Measurements from ENCODE around the gene STAC. TPM values are rescaled to one million over a fixed set of nuclear protein-coding genes. Genes with fewer than 3 reads are reported as not detected.

The STAC gene
- total and polyA plus RNA-seq, 10 of the 15 experiments (the other 5 are each of a cell fraction or from before 2014, with no cell fraction given): 0.07 TPM; not detected in 9

DNA sequence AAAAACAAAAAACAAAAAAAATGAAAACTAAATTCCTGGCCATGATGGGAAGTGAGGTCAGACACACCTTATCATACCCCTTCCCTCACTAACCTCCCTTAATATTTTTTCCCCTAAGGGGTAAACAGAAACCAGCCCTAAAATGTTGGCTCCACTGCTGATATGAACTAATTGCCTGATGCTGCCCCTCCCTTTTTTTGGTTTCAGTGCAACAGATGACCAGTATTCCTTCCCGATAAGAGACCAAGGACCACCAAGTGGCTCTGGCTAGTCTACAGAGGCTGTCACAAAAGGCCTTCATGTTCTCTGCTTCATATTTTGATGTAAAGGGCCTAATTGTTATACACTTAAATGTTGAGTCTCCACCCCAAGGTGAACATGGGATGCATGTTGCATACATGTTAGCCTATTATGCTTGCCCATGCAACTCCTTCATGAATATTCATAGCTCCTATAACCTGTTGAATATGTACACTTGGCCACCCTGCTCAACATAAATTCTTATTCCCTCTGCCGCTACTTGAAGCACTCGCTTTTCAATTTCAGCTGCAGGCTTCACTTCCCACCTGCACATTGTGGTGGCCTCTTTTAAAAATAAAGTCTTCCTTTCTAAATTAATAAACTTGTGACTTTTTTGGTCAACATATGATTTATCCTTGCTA, 12.3 kb upstream of the STAC start (continued):
- TF ChIP-seq, protein P1, sequence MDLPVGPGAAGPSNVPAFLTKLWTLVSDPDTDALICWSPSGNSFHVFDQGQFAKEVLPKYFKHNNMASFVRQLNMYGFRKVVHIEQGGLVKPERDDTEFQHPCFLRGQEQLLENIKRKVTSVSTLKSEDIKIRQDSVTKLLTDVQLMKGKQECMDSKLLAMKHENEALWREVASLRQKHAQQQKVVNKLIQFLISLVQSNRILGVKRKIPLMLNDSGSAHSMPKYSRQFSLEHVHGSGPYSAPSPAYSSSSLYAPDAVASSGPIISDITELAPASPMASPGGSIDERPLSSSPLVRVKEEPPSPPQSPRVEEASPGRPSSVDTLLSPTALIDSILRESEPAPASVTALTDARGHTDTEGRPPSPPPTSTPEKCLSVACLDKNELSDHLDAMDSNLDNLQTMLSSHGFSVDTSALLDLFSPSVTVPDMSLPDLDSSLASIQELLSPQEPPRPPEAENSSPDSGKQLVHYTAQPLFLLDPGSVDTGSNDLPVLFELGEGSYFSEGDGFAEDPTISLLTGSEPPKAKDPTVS (IDR thresholded peaks at IDR 0.05; ENCODE audit: low read depth, low read length): no peak
- TF ChIP-seq, protein P2, sequence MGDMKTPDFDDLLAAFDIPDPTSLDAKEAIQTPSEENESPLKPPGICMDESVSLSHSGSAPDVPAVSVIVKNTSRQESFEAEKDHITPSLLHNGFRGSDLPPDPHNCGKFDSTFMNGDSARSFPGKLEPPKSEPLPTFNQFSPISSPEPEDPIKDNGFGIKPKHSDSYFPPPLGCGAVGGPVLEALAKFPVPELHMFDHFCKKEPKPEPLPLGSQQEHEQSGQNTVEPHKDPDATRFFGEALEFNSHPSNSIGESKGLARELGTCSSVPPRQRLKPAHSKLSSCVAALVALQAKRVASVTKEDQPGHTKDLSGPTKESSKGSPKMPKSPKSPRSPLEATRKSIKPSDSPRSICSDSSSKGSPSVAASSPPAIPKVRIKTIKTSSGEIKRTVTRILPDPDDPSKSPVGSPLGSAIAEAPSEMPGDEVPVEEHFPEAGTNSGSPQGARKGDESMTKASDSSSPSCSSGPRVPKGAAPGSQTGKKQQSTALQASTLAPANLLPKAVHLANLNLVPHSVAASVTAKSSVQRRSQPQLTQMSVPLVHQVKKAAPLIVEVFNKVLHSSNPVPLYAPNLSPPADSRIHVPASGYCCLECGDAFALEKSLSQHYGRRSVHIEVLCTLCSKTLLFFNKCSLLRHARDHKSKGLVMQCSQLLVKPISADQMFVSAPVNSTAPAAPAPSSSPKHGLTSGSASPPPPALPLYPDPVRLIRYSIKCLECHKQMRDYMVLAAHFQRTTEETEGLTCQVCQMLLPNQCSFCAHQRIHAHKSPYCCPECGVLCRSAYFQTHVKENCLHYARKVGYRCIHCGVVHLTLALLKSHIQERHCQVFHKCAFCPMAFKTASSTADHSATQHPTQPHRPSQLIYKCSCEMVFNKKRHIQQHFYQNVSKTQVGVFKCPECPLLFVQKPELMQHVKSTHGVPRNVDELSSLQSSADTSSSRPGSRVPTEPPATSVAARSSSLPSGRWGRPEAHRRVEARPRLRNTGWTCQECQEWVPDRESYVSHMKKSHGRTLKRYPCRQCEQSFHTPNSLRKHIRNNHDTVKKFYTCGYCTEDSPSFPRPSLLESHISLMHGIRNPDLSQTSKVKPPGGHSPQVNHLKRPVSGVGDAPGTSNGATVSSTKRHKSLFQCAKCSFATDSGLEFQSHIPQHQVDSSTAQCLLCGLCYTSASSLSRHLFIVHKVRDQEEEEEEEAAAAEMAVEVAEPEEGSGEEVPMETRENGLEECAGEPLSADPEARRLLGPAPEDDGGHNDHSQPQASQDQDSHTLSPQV (IDR thresholded peaks at IDR 0.05): no peak

DNA sequence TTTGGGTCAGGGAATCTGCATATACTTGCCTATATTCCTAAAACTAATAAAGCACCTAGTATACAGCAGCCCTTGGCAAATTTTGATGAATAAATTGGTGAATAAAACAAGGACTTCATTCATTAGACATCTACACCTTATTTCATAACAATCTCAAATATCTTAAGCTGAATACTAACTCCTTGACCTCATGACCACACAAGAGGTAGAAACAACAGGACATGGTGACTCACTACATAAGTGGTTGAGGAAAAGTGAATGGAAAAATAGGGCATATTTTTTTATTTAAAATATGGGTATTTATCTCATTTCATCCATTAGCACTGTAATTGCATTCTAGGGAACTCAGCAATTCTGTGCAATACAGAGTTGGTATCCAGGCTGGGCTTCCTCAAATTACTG, 7.8 kb upstream of the STAC start:
- ChIA-PET POLR2A (no interaction called here), SMC1A (ENCODE audit: uncharacterized antibody, unreplicated experiment) (no interaction called here), CTCF (no interaction called here), RAD21 (ENCODE audit: unreplicated experiment) (no interaction called here)
- no peaks in the 10 kb centered on the region for H3K36me3 ChIP-seq (ENCODE audit: control insufficient read depth in 2 of 2, insufficient read depth in 2 of 2, low read length in 1 of 2)
- no peaks in the 10 kb centered on the region for H3K79me2 ChIP-seq (ENCODE audit: control insufficient read depth, insufficient read depth, low read length)
- H3K4me1 ChIP-seq (ENCODE audit: control insufficient read depth, insufficient read depth, low read length): no peaks in the 10 kb centered on the region
- H3K9ac ChIP-seq (ENCODE audit: control insufficient read depth, insufficient read depth, low read length): no peak overlapping the region
- in situ Hi-C loops (cut with MboI): no loop called here
- BruUV-seq (replicated peaks): no TSS peak
- intact Hi-C loops (cut with micrococcal nuclease; ENCODE audit: unreplicated experiment): no loop called here
- no peak for ATAC-seq
- no peak for DNase-seq (ENCODE audit: low read depth, low spot score)
- H3K27ac ChIP-seq (ENCODE audit: control insufficient read depth, insufficient read depth): no peak overlapping the region
- H2AFZ ChIP-seq (ENCODE audit: control insufficient read depth, low read depth, low read length): no peak overlapping the region
- H3K4me3 ChIP-seq: no peak overlapping the region
- no peaks in the 10 kb centered on the region for H4K20me1 ChIP-seq (ENCODE audit: control insufficient read depth, insufficient read depth)
- no peak for FAIRE-seq
- H3K4me2 ChIP-seq (ENCODE audit: control insufficient read depth, insufficient read depth): no peak overlapping the region
- no peaks in the 10 kb centered on the region for H3K27me3 ChIP-seq (replicated peaks in 1 of 2; ENCODE audit: control insufficient read depth in 2 of 2, insufficient read depth in 2 of 2, low read length in 1 of 2)
- H3K9me3 ChIP-seq (replicated peaks; ENCODE audit: control insufficient read depth, insufficient read depth, low read length): no peaks in the 10 kb centered on the region
- TF ChIP-seq RB1 (IDR thresholded peaks at IDR 0.05; ENCODE audit: borderline replicate concordance) (no peak), YBX1 (IDR thresholded peaks at IDR 0.05) (no peak), ZNF622 (IDR thresholded peaks at IDR 0.05) (no peak), POLR2AphosphoS2 (IDR thresholded peaks at IDR 0.05; ENCODE audit: low read depth, low read length) (no peak), STAT1 (conservative IDR thresholded peaks at IDR 0.05) (no peak), SMAD1 (IDR thresholded peaks at IDR 0.05; ENCODE audit: low read depth, partially characterized antibody) (no peak), ESRRA (IDR thresholded peaks at IDR 0.05; ENCODE audit: low read length) (no peak), NFYA (IDR thresholded peaks at IDR 0.05; ENCODE audit: borderline replicate concordance, low read depth, low read length) (no peak)
- TF ChIP-seq, protein P3, sequence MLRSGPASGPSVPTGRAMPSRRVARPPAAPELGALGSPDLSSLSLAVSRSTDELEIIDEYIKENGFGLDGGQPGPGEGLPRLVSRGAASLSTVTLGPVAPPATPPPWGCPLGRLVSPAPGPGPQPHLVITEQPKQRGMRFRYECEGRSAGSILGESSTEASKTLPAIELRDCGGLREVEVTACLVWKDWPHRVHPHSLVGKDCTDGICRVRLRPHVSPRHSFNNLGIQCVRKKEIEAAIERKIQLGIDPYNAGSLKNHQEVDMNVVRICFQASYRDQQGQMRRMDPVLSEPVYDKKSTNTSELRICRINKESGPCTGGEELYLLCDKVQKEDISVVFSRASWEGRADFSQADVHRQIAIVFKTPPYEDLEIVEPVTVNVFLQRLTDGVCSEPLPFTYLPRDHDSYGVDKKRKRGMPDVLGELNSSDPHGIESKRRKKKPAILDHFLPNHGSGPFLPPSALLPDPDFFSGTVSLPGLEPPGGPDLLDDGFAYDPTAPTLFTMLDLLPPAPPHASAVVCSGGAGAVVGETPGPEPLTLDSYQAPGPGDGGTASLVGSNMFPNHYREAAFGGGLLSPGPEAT (IDR thresholded peaks at IDR 0.05; ENCODE audit: low read depth): no peak
- TF ChIP-seq, protein P4, sequence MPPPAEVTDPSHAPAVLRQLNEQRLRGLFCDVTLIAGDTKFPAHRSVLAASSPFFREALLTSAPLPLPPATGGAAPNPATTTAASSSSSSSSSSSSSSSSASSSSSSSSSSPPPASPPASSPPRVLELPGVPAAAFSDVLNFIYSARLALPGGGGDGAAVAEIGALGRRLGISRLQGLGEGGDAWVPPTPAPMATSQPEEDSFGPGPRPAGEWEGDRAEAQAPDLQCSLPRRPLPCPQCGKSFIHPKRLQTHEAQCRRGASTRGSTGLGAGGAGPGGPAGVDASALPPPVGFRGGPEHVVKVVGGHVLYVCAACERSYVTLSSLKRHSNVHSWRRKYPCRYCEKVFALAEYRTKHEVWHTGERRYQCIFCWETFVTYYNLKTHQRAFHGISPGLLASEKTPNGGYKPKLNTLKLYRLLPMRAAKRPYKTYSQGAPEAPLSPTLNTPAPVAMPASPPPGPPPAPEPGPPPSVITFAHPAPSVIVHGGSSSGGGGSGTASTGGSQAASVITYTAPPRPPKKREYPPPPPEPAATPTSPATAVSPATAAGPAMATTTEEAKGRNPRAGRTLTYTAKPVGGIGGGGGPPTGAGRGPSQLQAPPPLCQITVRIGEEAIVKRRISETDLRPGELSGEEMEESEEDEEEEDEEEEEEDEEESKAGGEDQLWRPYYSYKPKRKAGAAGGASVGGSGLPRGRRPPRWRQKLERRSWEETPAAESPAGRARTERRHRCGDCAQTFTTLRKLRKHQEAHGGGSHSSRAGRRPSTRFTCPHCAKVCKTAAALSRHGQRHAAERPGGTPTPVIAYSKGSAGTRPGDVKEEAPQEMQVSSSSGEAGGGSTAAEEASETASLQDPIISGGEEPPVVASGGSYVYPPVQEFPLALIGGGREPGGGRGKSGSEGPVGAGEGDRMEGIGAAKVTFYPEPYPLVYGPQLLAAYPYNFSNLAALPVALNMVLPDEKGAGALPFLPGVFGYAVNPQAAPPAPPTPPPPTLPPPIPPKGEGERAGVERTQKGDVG (CRISPR knock-in tag; IDR thresholded peaks at IDR 0.05): no peak
